ENCODE measurements around the gene ARMC9. TPM values are rescaled to one million over a fixed set of nuclear protein-coding genes. Genes with fewer than 3 reads are reported as not detected.
A peak's percentile ranks its signal among the peaks of the same experiment; 100 is the strongest.

Gene ARMC9
- total RNA-seq, 2 experiments from 2014 or later: 1.0 to 1.4 TPM

GRCh38 chr2:231290321-231291015 is 92.0 kb downstream of the ARMC9 start:
- Mint-ChIP-seq H3K27me3 (ENCODE audit: low read depth) (no peaks in the 10 kb centered on the region), H3K36me3 (ENCODE audit: low read depth) (no peaks in the 10 kb centered on the region), H3K27ac (no peak overlapping the region), H3K9me3 (no peaks in the 10 kb centered on the region), H3K4me3 (no peak overlapping the region), H3K4me1 (ENCODE audit: low read depth) (no peaks in the 10 kb centered on the region)
- DNase-seq: no peak
- intact Hi-C loops (cut with micrococcal nuclease): no loop called here
- CTCF ChIA-PET: interaction anchor here (2.3 kb wide), 1 partner anchor 15 kb away, joined by 5 read pairs; no protein-coding TSS in a partner anchor

- H3K36me3 Mint-ChIP-seq (ENCODE audit: low read depth): no peaks in the 10 kb centered on the region
- no peak overlapping the region for H3K27ac Mint-ChIP-seq
- DNase-seq: no peak
- no peaks in the 10 kb centered on the region for H3K4me1 Mint-ChIP-seq (ENCODE audit: low read depth)
- H3K4me3 Mint-ChIP-seq: no peak overlapping the region
- H3K9me3 Mint-ChIP-seq: no peaks in the 10 kb centered on the region
- H3K27me3 Mint-ChIP-seq (ENCODE audit: low read depth): no peaks in the 10 kb centered on the region
- intact Hi-C loops (cut with micrococcal nuclease): no loop called here
- CTCF ChIA-PET: interaction anchor here (0.8 kb wide), 1 partner anchor 21 kb away, joined by 3 read pairs; no protein-coding TSS in a partner anchor
These were observed 94.2 kb downstream of the ARMC9 start for GRCh38 chr2:231292472-231293134.

GRCh38 chr2:231293163-231293562 is 94.7 kb downstream of the ARMC9 start:
- CTCF ChIA-PET: interaction anchor here (0.8 kb wide), 1 partner anchor 20 kb away, joined by 3 read pairs; no protein-coding TSS in a partner anchor
- H3K27me3 Mint-ChIP-seq (ENCODE audit: low read depth): no peaks in the 10 kb centered on the region
- intact Hi-C loops (cut with micrococcal nuclease): no loop called here
- H3K36me3 Mint-ChIP-seq (ENCODE audit: low read depth): no peaks in the 10 kb centered on the region
- no peak overlapping the region for H3K4me3 Mint-ChIP-seq
- DNase-seq: no peak
- no peak overlapping the region for H3K27ac Mint-ChIP-seq
- no peaks in the 10 kb centered on the region for H3K9me3 Mint-ChIP-seq
- no peaks in the 10 kb centered on the region for H3K4me1 Mint-ChIP-seq (ENCODE audit: low read depth)

- intact Hi-C loops (cut with micrococcal nuclease): no loop called here
These were observed 95.7 kb downstream of the ARMC9 start for GRCh38 chr2:231294116-231294515.

GRCh38 chr2:231294571-231295362 is 96.3 kb downstream of the ARMC9 start:
- H3K4me3 Mint-ChIP-seq: no peak overlapping the region
- intact Hi-C loops (cut with micrococcal nuclease): loop anchor here (5.0 kb wide), 1 partner anchor 118 kb away; no protein-coding TSS in a partner anchor
- no peaks in the 10 kb centered on the region for H3K9me3 Mint-ChIP-seq
- no peak overlapping the region for H3K27ac Mint-ChIP-seq
- CTCF ChIA-PET: no interaction called here
- H3K27me3 Mint-ChIP-seq (ENCODE audit: low read depth): no peaks in the 10 kb centered on the region
- H3K4me1 Mint-ChIP-seq (ENCODE audit: low read depth): no peaks in the 10 kb centered on the region
- no peak for DNase-seq
- H3K36me3 Mint-ChIP-seq (ENCODE audit: low read depth): no peaks in the 10 kb centered on the region

More at GRCh38 chr2:231294116-231294515, 95.7 kb downstream of the ARMC9 start:
- H3K4me1 Mint-ChIP-seq (ENCODE audit: low read depth): no peaks in the 10 kb centered on the region
- DNase-seq: no peak
- no peaks in the 10 kb centered on the region for H3K27me3 Mint-ChIP-seq (ENCODE audit: low read depth)
- no peak overlapping the region for H3K4me3 Mint-ChIP-seq
- H3K27ac Mint-ChIP-seq: no peak overlapping the region
- CTCF ChIA-PET: no interaction called here
- no peaks in the 10 kb centered on the region for H3K9me3 Mint-ChIP-seq
- H3K36me3 Mint-ChIP-seq (ENCODE audit: low read depth): no peaks in the 10 kb centered on the region

- H3K4me1 Mint-ChIP-seq (ENCODE audit: low read depth): no peaks in the 10 kb centered on the region
- no peaks in the 10 kb centered on the region for H3K9me3 Mint-ChIP-seq
- no peak overlapping the region for H3K27ac Mint-ChIP-seq
- no peak overlapping the region for H3K4me3 Mint-ChIP-seq
- CTCF ChIA-PET: no interaction called here
- DNase-seq: no peak
- intact Hi-C loops (cut with micrococcal nuclease): loop anchor here (5.0 kb wide), 1 partner anchor 117 kb away; no protein-coding TSS in a partner anchor
- H3K36me3 Mint-ChIP-seq (ENCODE audit: low read depth): no peaks in the 10 kb centered on the region
- no peaks in the 10 kb centered on the region for H3K27me3 Mint-ChIP-seq (ENCODE audit: low read depth)
These were observed 96.9 kb downstream of the ARMC9 start for GRCh38 chr2:231295363-231295655.

- no peaks in the 10 kb centered on the region for H3K27me3 Mint-ChIP-seq (ENCODE audit: low read depth)
- no peaks in the 10 kb centered on the region for H3K36me3 Mint-ChIP-seq (ENCODE audit: low read depth)
- H3K27ac Mint-ChIP-seq: no peak overlapping the region
- CTCF ChIA-PET: interaction anchor here (0.6 to 1.3 kb wide), 3 partner anchors 15 to 155 kb away, joined by 3 to 4 read pairs (median 3); no protein-coding TSS in a partner anchor
- no peak for DNase-seq
- no peak overlapping the region for H3K4me3 Mint-ChIP-seq
- H3K4me1 Mint-ChIP-seq (ENCODE audit: low read depth): no peaks in the 10 kb centered on the region
- intact Hi-C loops (cut with micrococcal nuclease): loop anchor here (5.0 kb wide), 1 partner anchor 116 kb away; no protein-coding TSS in a partner anchor
- no peaks in the 10 kb centered on the region for H3K9me3 Mint-ChIP-seq
These were observed 98.1 kb downstream of the ARMC9 start for GRCh38 chr2:231296401-231296974.

GRCh38 chr2:231297108-231297908 is 98.9 kb downstream of the ARMC9 start:
- H3K27me3 Mint-ChIP-seq (ENCODE audit: low read depth): no peaks in the 10 kb centered on the region
- intact Hi-C loops (cut with micrococcal nuclease): loop anchor here (1.0 to 5.0 kb wide), 2 partner anchors 115 to 155 kb away; no protein-coding TSS in a partner anchor
- no peak overlapping the region for H3K4me3 Mint-ChIP-seq
- no peaks in the 10 kb centered on the region for H3K4me1 Mint-ChIP-seq (ENCODE audit: low read depth)
- H3K9me3 Mint-ChIP-seq: no peaks in the 10 kb centered on the region
- DNase-seq: peak; percentile 35
- no peaks in the 10 kb centered on the region for H3K36me3 Mint-ChIP-seq (ENCODE audit: low read depth)
- no peak overlapping the region for H3K27ac Mint-ChIP-seq
- CTCF ChIA-PET: interaction anchor here (0.6 to 1.4 kb wide), 3 partner anchors 16 to 110 kb away, joined by 3 to 4 read pairs (median 3); no protein-coding TSS in a partner anchor

GRCh38 chr2:231298091-231298490 is 99.7 kb downstream of the ARMC9 start:
- Mint-ChIP-seq H3K27ac (no peak overlapping the region), H3K4me3 (no peak overlapping the region), H3K36me3 (ENCODE audit: low read depth) (no peaks in the 10 kb centered on the region), H3K4me1 (ENCODE audit: low read depth) (no peaks in the 10 kb centered on the region), H3K27me3 (ENCODE audit: low read depth) (no peaks in the 10 kb centered on the region), H3K9me3 (no peaks in the 10 kb centered on the region)
- DNase-seq: no peak
- CTCF ChIA-PET: interaction anchor here (1.3 to 1.4 kb wide), 2 partner anchors 71 to 109 kb away, joined by 4 to 9 read pairs; no protein-coding TSS in a partner anchor
- intact Hi-C loops (cut with micrococcal nuclease): loop anchor here (5.0 kb wide), 1 partner anchor 114 kb away; no protein-coding TSS in a partner anchor

- no peak for DNase-seq
- H3K27me3 Mint-ChIP-seq (ENCODE audit: low read depth): no peaks in the 10 kb centered on the region
- H3K36me3 Mint-ChIP-seq (ENCODE audit: low read depth): no peaks in the 10 kb centered on the region
- no peak overlapping the region for H3K27ac Mint-ChIP-seq
- CTCF ChIA-PET: interaction anchor here (1.3 kb wide), 1 partner anchor 72 kb away, joined by 9 read pairs; no protein-coding TSS in a partner anchor
- no peaks in the 10 kb centered on the region for H3K9me3 Mint-ChIP-seq
- H3K4me1 Mint-ChIP-seq (ENCODE audit: low read depth): no peaks in the 10 kb centered on the region
- no peak overlapping the region for H3K4me3 Mint-ChIP-seq
- intact Hi-C loops (cut with micrococcal nuclease): loop anchor here (5.0 kb wide), 1 partner anchor 113 kb away; no protein-coding TSS in a partner anchor
These were observed 100.8 kb downstream of the ARMC9 start for GRCh38 chr2:231299267-231299666.

- Mint-ChIP-seq H3K9me3 (no peaks in the 10 kb centered on the region), H3K4me1 (ENCODE audit: low read depth) (no peaks in the 10 kb centered on the region), H3K36me3 (ENCODE audit: low read depth) (no peaks in the 10 kb centered on the region), H3K27ac (no peak overlapping the region), H3K4me3 (no peak overlapping the region), H3K27me3 (ENCODE audit: low read depth) (no peaks in the 10 kb centered on the region)
- CTCF ChIA-PET: interaction anchor here (0.6 kb wide), 1 partner anchor 1538 kb away, joined by 3 read pairs; no protein-coding TSS in a partner anchor
- intact Hi-C loops (cut with micrococcal nuclease): no loop called here
- no peak for DNase-seq
These were observed 101.7 kb downstream of the ARMC9 start for GRCh38 chr2:231300020-231300721.

All from activated naive CD4-positive, alpha-beta T cell treated with anti-CD3 and anti-CD28 coated beads for 36 hours (primary cell).